HepG2 (cell line): ENCODE results near the gene KRT12. TPM values are rescaled to one million over a fixed set of nuclear protein-coding genes. Genes with fewer than 3 reads are reported as not detected.

Source experiments
- ATAC-seq: fragments of 200-7000 bp; cut with Tn5 transposase; 3 replicates; pipeline ENCODE4 v1.9.1; 2020; ENCODE audit warnings: mild to moderate bottlenecking, moderate library complexity
- BruUV-seq: library from RNA; stranded (reverse); fragments of 400-500 nt; replicated peaks from 2 replicates; lab custom pipeline; 2021; lab: Mats Ljungman, UMichigan
- CTCF ChIA-PET: fragments of 300-600 bp; formaldehyde crosslinking; extraction: SDS; loops from one replicate; lab custom pipeline; 2021; ENCODE audit warnings: low total read pairs, inconsistent platforms, low intra/inter-chr PET ratio; lab: Yijun Ruan, JAX
- POLR2A ChIA-PET: fragments of 350-600 bp; sonication (Branson Sonifier 250); formaldehyde crosslinking; loops from one replicate; lab custom pipeline; 2020; ENCODE audit warnings: antibody characterized with exemption, inconsistent platforms; lab: Yijun Ruan, JAX
- DNase-seq: peaks from one replicate; pipeline ENCODE4 v3.0.0-alpha.2; 2015; ENCODE audit warnings: low spot score
- FAIRE-seq: peaks from 3 replicates; lab custom pipeline; 2011; peaks lifted over from hg19 to GRCh38; lab: Jason Lieb, UNC
- H2AFZ ChIP-seq: one replicate; pipeline ENCODE4 v1.6.1; 2011; ENCODE audit warnings: low read length, inconsistent platforms
- H3K27ac ChIP-seq: fragments of 300-600 bp; 3 replicates; pipeline ENCODE4 v1.8.0; 2011; ENCODE audit warnings: mixed run types, mild to moderate bottlenecking, mixed read lengths, low read length, inconsistent platforms; ENCODE audit not compliant: insufficient read depth; ENCODE audit errors: extremely low read length
- H3K27me3 ChIP-seq, 2 experiments: fragments of 200-600 bp in 1 of 2; 2 replicates in 1 of 2; 3 replicates in 1 of 2; pipeline versions ENCODE4 v1.6.0 to v1.8.0; 2011; ENCODE audit warnings: low read length in 2 of 2, mild to moderate bottlenecking in 2 of 2, moderate library complexity in 2 of 2, inconsistent platforms in 1 of 2; ENCODE audit not compliant: insufficient read depth in 2 of 2, control insufficient read depth in 1 of 2
- H3K36me3 ChIP-seq, 2 experiments: fragments of 200-600 bp in 1 of 2; replicated peaks in 1 of 2; 2 replicates in 1 of 2; 3 replicates in 1 of 2; pipeline versions ENCODE4 v1.5.1 to v1.8.0; 2011; ENCODE audit warnings: low read length in 2 of 2, inconsistent platforms in 1 of 2; ENCODE audit not compliant: insufficient read depth in 2 of 2, control insufficient read depth in 1 of 2
- H3K4me1 ChIP-seq: 2 replicates; pipeline ENCODE4 v1.5.1; 2012; ENCODE audit warnings: low read length, inconsistent platforms; ENCODE audit not compliant: insufficient read depth
- H3K4me2 ChIP-seq: 2 replicates; pipeline ENCODE4 v1.6.0; 2011; ENCODE audit warnings: low read depth, low read length, inconsistent platforms
- H3K4me3 ChIP-seq, 3 experiments: fragments of 200-600 bp in 1 of 3; sonication (generic), shearing (Covaris generic) in 1 of 3; replicated peaks in 1 of 3; 2 replicates each; pipeline ENCODE4 v1.5.1; 2011 to 2016; ENCODE audit warnings: low read length in 3 of 3, inconsistent platforms in 2 of 3, low read depth in 2 of 3, mild to moderate bottlenecking in 2 of 3, control low read depth in 1 of 3, mixed read lengths in 1 of 3; ENCODE audit not compliant: insufficient read depth in 1 of 3
- H3K79me2 ChIP-seq: one replicate; pipeline ENCODE4 v1.6.1; 2011; ENCODE audit warnings: low read length, inconsistent platforms; ENCODE audit not compliant: insufficient read depth
- H3K9ac ChIP-seq: 2 replicates; pipeline ENCODE4 v1.6.0; 2011; ENCODE audit warnings: mild to moderate bottlenecking, low read depth, low read length, inconsistent platforms; ENCODE audit not compliant: insufficient read depth
- H3K9me3 ChIP-seq: 2 replicates; pipeline ENCODE4 v1.5.1; 2012; ENCODE audit warnings: mild to moderate bottlenecking, low read length
- H4K20me1 ChIP-seq: 2 replicates; pipeline ENCODE4 v1.6.0; 2011; ENCODE audit warnings: inconsistent platforms, mild to moderate bottlenecking, low read length, moderate library complexity; ENCODE audit not compliant: insufficient read depth
- ATF1 ChIP-seq: IDR thresholded peaks from 2 replicates; pipeline ENCODE4 v1.6.1; 2016; ENCODE audit warnings: mild to moderate bottlenecking, control low read depth
- BRF2 ChIP-seq: sonication (generic); formaldehyde crosslinking; IDR thresholded peaks from 2 replicates; pipeline ENCODE4 v1.8.1; 2022; ENCODE audit warnings: mild to moderate bottlenecking, missing genetic modification reagents
- GATAD1 ChIP-seq: IDR thresholded peaks from 2 replicates; pipeline ENCODE4 v1.6.1; 2016; ENCODE audit warnings: missing genetic modification reagents, missing compliant biosample characterization
- HOMEZ ChIP-seq: IDR thresholded peaks from 2 replicates; pipeline ENCODE4 v1.6.1; 2016; ENCODE audit warnings: low read depth
- IRX3 ChIP-seq: sonication (generic); formaldehyde crosslinking; IDR thresholded peaks from 2 replicates; pipeline ENCODE4 v1.8.1; 2023; ENCODE audit warnings: mild to moderate bottlenecking, low read depth, missing genetic modification reagents, borderline replicate concordance
- KAT2B ChIP-seq: fragments of 150-350 bp; IDR thresholded peaks from 2 replicates; pipeline ENCODE4 v1.6.1; 2014; ENCODE audit warnings: low read depth, low read length, borderline replicate concordance
- KMT2B ChIP-seq: IDR thresholded peaks from 2 replicates; pipeline ENCODE4 v1.6.1; 2016; ENCODE audit warnings: missing genetic modification reagents, missing compliant biosample characterization
- LCORL ChIP-seq, 2 experiments: fragments of 450-650 bp in 1 of 2; sonication (generic) in 1 of 2; formaldehyde crosslinking in 1 of 2; IDR thresholded peaks; 2 replicates each; pipeline versions ENCODE4 v1.5.0 to v1.6.1; 2017 to 2020; ENCODE audit warnings: antibody characterized with exemption in 1 of 2, missing genetic modification reagents in 1 of 2
- NFYB ChIP-seq: sonication (generic); formaldehyde crosslinking; IDR thresholded peaks from 2 replicates; pipeline ENCODE4 v1.4.0; 2020; ENCODE audit warnings: missing genetic modification reagents
- RARA ChIP-seq: IDR thresholded peaks from 2 replicates; pipeline ENCODE4 v1.6.1; 2016; ENCODE audit warnings: missing genetic modification reagents, missing compliant biosample characterization
- SOX13 ChIP-seq, 3 experiments: fragments of 450-650 bp in 1 of 3; sonication (generic) in 1 of 3; formaldehyde crosslinking in 1 of 3; IDR thresholded peaks in 2 of 3; conservative IDR thresholded peaks in 1 of 3; 2 replicates each; pipeline versions ENCODE4 v1.5.0 to v1.6.1; 2016 to 2020; ENCODE audit warnings: antibody characterized with exemption in 1 of 3, mild to moderate bottlenecking in 1 of 3, missing compliant biosample characterization in 1 of 3, missing genetic modification reagents in 1 of 3, moderate library complexity in 1 of 3
- SRSF9 ChIP-seq: fragments of 200-400 bp; formaldehyde crosslinking; IDR thresholded peaks from 2 replicates; pipeline ENCODE4 v1.6.1; 2018; ENCODE audit warnings: borderline replicate concordance, mild to moderate bottlenecking, low read depth, low read length; ENCODE audit not compliant: insufficient read depth, poor library complexity, severe bottlenecking
- XBP1 ChIP-seq: sonication (generic); formaldehyde crosslinking; IDR thresholded peaks from 2 replicates; pipeline ENCODE4 v1.5.0; 2020; ENCODE audit warnings: missing genetic modification reagents
- ZFAT ChIP-seq: sonication (generic); formaldehyde crosslinking; conservative IDR thresholded peaks from 2 replicates; pipeline ENCODE4 v1.8.1; 2023; ENCODE audit warnings: missing genetic modification reagents, inconsistent platforms
- ZNF414 ChIP-seq: sonication (generic); formaldehyde crosslinking; IDR thresholded peaks from 2 replicates; pipeline ENCODE4 v1.5.0; 2020; ENCODE audit warnings: missing genetic modification reagents
- ZNF530 ChIP-seq: sonication (generic); formaldehyde crosslinking; IDR thresholded peaks from 2 replicates; pipeline ENCODE4 v1.5.0; 2020; ENCODE audit warnings: low read depth, mild to moderate bottlenecking, missing genetic modification reagents
- ZNF556 ChIP-seq: sonication (generic); formaldehyde crosslinking; IDR thresholded peaks from 2 replicates; pipeline ENCODE4 v1.4.0; 2020; ENCODE audit warnings: mild to moderate bottlenecking, missing genetic modification reagents, borderline replicate concordance
- ZNF607 ChIP-seq: sonication (generic); formaldehyde crosslinking; IDR thresholded peaks from 2 replicates; pipeline ENCODE4 v1.5.1; 2020; ENCODE audit warnings: missing genetic modification reagents, mild to moderate bottlenecking, borderline replicate concordance
- ZNF670 ChIP-seq: sonication (generic); formaldehyde crosslinking; IDR thresholded peaks from 2 replicates; pipeline ENCODE4 v1.8.0; 2022; ENCODE audit warnings: mild to moderate bottlenecking, missing genetic modification reagents, borderline replicate concordance
- ZNF720 ChIP-seq: sonication (generic); formaldehyde crosslinking; IDR thresholded peaks from 2 replicates; pipeline ENCODE4 v1.4.0; 2020; ENCODE audit warnings: missing genetic modification reagents
- ZNF790 ChIP-seq: sonication (generic); formaldehyde crosslinking; IDR thresholded peaks from 2 replicates; pipeline ENCODE4 v1.8.0; 2022; ENCODE audit warnings: missing genetic modification reagents, mild to moderate bottlenecking, borderline replicate concordance
- WGBS: methylation state at CpG from one replicate; pipeline ENCODE4 v1.1.6; 2017; ENCODE audit warnings: low lambda C conversion rate; 5-methylcytosine and 5-hydroxymethylcytosine counted together
- in situ Hi-C: cut with HindIII; loops from 2 replicates; pipeline ENCODE4 v1.10.0; 2017; ENCODE audit warnings: low pct_unique_long_range_greater_than_20kb; ENCODE audit not compliant: extremely low pct_ligation_motif_present
- intact Hi-C: fragments of 100-400 bp; cut with micrococcal nuclease; formaldehyde crosslinking; loops from one replicate; pipeline ENCODE4 v1.10.0; 2022; ENCODE audit not compliant: unreplicated experiment
- polyA plus RNA-seq, 8 experiments: library from polyadenylated mRNA; depleted of rRNA in 3 of 8; stranded (reverse) in 7 of 8; unstranded in 1 of 8; fragments of >200 nt; fragmentation: Illumina TruSeq in 4 of 8; extraction: Trizol in 4 of 8; gene quantifications; 2 replicates each; pipeline versions ENCODE4 v1.2.1 to v1.2.3, GENCODE V29; 2011 to 2016; ENCODE audit warnings: low read depth in 4 of 8, missing spikeins in 1 of 8, mixed read lengths in 1 of 8; ENCODE audit not compliant: insufficient read depth in 1 of 8
- total RNA-seq, 5 experiments: library from RNA; depleted of rRNA; stranded (reverse); fragments of >200 nt; fragmentation: Illumina TruSeq; extraction: Trizol; gene quantifications; 2 replicates each; pipeline ENCODE4 v1.2.3, GENCODE V29; 2016; ENCODE audit warnings: low read depth in 1 of 5

The KRT12 gene
- total and polyA plus RNA-seq, 2 of the 13 experiments (the other 11 are each of a cell fraction or from before 2014, with no cell fraction given), result 0.07 to 0.09 TPM

- Histone ChIP-seq H3K4me1 (peaks cover 54% of the 10 kb centered on the region), H3K27me3 (no peaks in the 10 kb centered on the region), H3K36me3 (no peaks in the 10 kb centered on the region), H3K4me3 (peak overlapping the region in 1 of 3 experiments; percentile 8; a peak in 1 of 6 replicates), H3K4me2 (peak overlapping the region; percentile 55), H2AFZ (no peak overlapping the region), H4K20me1 (no peaks in the 10 kb centered on the region), H3K27ac (peak overlapping the region; percentile 89), H3K79me2 (no peaks in the 10 kb centered on the region), H3K9me3 (no peaks in the 10 kb centered on the region), H3K9ac (peak overlapping the region; percentile 70)
- ATAC-seq, result peak; percentile 94
- peak; percentile 95 for FAIRE-seq
- WGBS, result 0% methylated on average over 1 of the region's 1 CpG
- peak; percentile 99 for DNase-seq
- intact Hi-C loops, result loop anchor here (5.0 to 10.0 kb wide), 4 partner anchors 45 to 623 kb away; partner anchors contain the start of genes KRT19, KRTAP1-1, KRTAP2-1 and KRTAP4-2
- ChIA-PET CTCF (no interaction called here), POLR2A (interaction anchor here (0.8 to 2.8 kb wide), 12 partner anchors 11 to 788 kb away, joined by 3 to 18 read pairs (median 6); partner anchors contain the start of genes EIF1, KRT19 and KRTAP3-1)
- in situ Hi-C loops, result no loop called here
- BruUV-seq, result no TSS peak
- TF ChIP-seq GATAD1 (CRISPR knock-in tag) (no peak; the same call in 1 of the 2 replicates), ZNF670 (CRISPR knock-in tag) (peak; percentile 82; the same call in 1 of the 2 replicates), KMT2B (CRISPR knock-in tag) (no peak), SOX13 (IDR thresholded peaks at IDR 0.05) (peak; percentile 99), SOX13 (CRISPR knock-in tag; conservative IDR thresholded peaks at IDR 0.05 in 1 of 2, IDR thresholded peaks at IDR 0.05 in 1 of 2) (peak in 1 of 2 experiments; percentile 100; a peak in 2 of 4 replicates), HOMEZ (peak; percentile 84), ZNF790 (no peak), ZNF607 (CRISPR knock-in tag) (peak; percentile 38; the same call in 1 of the 2 replicates), IRX3 (no peak), ZNF530 (CRISPR knock-in tag) (no peak), ATF1 (CRISPR knock-in tag) (peak; percentile 55; the same call in 1 of the 2 replicates), BRF2 (no peak), XBP1 (no peak), ZFAT (CRISPR knock-in tag) (no peak), KAT2B (peak; percentile 48), ZNF414 (CRISPR knock-in tag) (peak; percentile 62; the same call in 1 of the 2 replicates), RARA (CRISPR knock-in tag) (peak; percentile 90), NFYB (CRISPR knock-in tag) (no peak), ZNF720 (no peak), ZNF556 (CRISPR knock-in tag) (no peak), SRSF9 (no peak), LCORL (IDR thresholded peaks at IDR 0.05) (peak; percentile 50; the same call in 1 of the 2 replicates), LCORL (CRISPR knock-in tag; IDR thresholded peaks at IDR 0.05) (peak; percentile 69)
Observed at GRCh38 chr17:40901981-40902474, 35.0 kb upstream of the KRT12 start.
